ENCODE data around the gene MAF. TPM values are rescaled to one million over a fixed set of nuclear protein-coding genes. Genes with fewer than 3 reads are reported as not detected.

MAF gene
- total and polyA plus RNA-seq, 2 of the 13 experiments (the other 11 are each of a cell fraction or from before 2014, with no cell fraction given) = 0.07 to 0.31 TPM

- peak; percentile 63; the same call in 1 of the 2 replicates for TF ChIP-seq ZNF318 (CRISPR knock-in tag; IDR thresholded peaks at IDR 0.05)
- no peak for TF ChIP-seq PCBP1 (IDR thresholded peaks at IDR 0.05; ENCODE audit: borderline replicate concordance, low read depth, low read length)
- TF ChIP-seq HNF4G (IDR thresholded peaks at IDR 0.05; ENCODE audit: borderline replicate concordance, low read depth, low read length) = peak; percentile 96
- peak; percentile 91 for TF ChIP-seq HNF4G (CRISPR knock-in tag; IDR thresholded peaks at IDR 0.05; ENCODE audit: borderline replicate concordance, low read depth)
- no peak; the same call in 1 of the 2 replicates for TF ChIP-seq ZNF772 (CRISPR knock-in tag; IDR thresholded peaks at IDR 0.05)
- TF ChIP-seq FOSL2 (CRISPR knock-in tag; IDR thresholded peaks at IDR 0.05) = peak; percentile 40; the same call in 1 of the 2 replicates
- TF ChIP-seq MXD1 (CRISPR knock-in tag; IDR thresholded peaks at IDR 0.05) = no peak
- peak; percentile 83; the same call in 1 of the 2 replicates for TF ChIP-seq ZNF430 (CRISPR knock-in tag; IDR thresholded peaks at IDR 0.05)
- TF ChIP-seq DBP (CRISPR knock-in tag; IDR thresholded peaks at IDR 0.05; ENCODE audit: not compliant biosample characterization) = no peak
- no peak for TF ChIP-seq TAF1 (CRISPR knock-in tag; IDR thresholded peaks at IDR 0.05)
- TF ChIP-seq ZSCAN30 (CRISPR knock-in tag; IDR thresholded peaks at IDR 0.05) = no peak
- TF ChIP-seq HMG20B (CRISPR knock-in tag; conservative IDR thresholded peaks at IDR 0.05) = no peak; the same call in 1 of the 2 replicates
- peak; percentile 91 for TF ChIP-seq MTA1 (CRISPR knock-in tag; IDR thresholded peaks at IDR 0.05; ENCODE audit: borderline replicate concordance)
- no peak; the same call in none of the 2 replicates for TF ChIP-seq ESRRA (CRISPR knock-in tag; IDR thresholded peaks at IDR 0.05; ENCODE audit: low read depth)
- no peak for TF ChIP-seq ZNF432 (CRISPR knock-in tag; IDR thresholded peaks at IDR 0.05; ENCODE audit: borderline replicate concordance)
Observed at GRCh38 chr16:79601092-79601930, 774 bp upstream of the MAF start (continued).
